ENCODE measurements around the gene HHAT.

GRCh38 chr1:210482491-210482890 is 153.8 kb downstream of the HHAT start:
- TF ChIP-seq CTCF (conservative IDR thresholded peaks at IDR 0.05) (no peak), ZFX (IDR thresholded peaks at IDR 0.05) (no peak)
